ENCODE measurements around the gene HS6ST3. TPM values are rescaled to one million over a fixed set of nuclear protein-coding genes. Genes with fewer than 3 reads are reported as not detected.

HS6ST3 gene
- total RNA-seq, 2 experiments from 2014 or later = not detected

DNA sequence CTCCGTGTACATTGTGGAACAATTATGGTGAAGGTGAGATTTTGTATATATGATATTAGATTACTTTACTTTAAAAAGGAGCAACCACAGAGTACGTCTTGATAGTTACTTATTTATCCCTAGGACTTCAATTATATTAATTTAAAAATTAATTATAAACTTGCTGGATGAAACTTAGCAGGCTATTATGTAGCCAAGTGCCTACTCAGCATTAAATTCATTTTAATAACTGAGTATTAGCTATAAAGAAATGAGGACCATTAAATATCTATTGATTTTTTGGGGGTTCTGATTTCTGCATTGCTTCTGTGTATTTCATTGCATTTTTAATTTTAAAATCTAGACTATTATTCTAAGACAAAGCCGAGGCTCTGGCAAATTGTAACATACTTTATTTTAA, 109.4 kb downstream of the HS6ST3 start:
- H3K4me1 Mint-ChIP-seq (ENCODE audit: low read depth) = no peaks in the 10 kb centered on the region
- no peak overlapping the region for H3K27ac Mint-ChIP-seq
- no peaks in the 10 kb centered on the region for H3K9me3 Mint-ChIP-seq
- ChIA-PET POLR2A (no interaction called here), CTCF (no interaction called here)
- H3K4me3 Mint-ChIP-seq = no peak overlapping the region
- H3K36me3 Mint-ChIP-seq (ENCODE audit: low read depth) = no peaks in the 10 kb centered on the region
- intact Hi-C loops (cut with micrococcal nuclease) = no loop called here
- H3K27me3 Mint-ChIP-seq = no peaks in the 10 kb centered on the region
- DNase-seq (no peak), ATAC-seq (no peak)
- TF ChIP-seq, protein P1, sequence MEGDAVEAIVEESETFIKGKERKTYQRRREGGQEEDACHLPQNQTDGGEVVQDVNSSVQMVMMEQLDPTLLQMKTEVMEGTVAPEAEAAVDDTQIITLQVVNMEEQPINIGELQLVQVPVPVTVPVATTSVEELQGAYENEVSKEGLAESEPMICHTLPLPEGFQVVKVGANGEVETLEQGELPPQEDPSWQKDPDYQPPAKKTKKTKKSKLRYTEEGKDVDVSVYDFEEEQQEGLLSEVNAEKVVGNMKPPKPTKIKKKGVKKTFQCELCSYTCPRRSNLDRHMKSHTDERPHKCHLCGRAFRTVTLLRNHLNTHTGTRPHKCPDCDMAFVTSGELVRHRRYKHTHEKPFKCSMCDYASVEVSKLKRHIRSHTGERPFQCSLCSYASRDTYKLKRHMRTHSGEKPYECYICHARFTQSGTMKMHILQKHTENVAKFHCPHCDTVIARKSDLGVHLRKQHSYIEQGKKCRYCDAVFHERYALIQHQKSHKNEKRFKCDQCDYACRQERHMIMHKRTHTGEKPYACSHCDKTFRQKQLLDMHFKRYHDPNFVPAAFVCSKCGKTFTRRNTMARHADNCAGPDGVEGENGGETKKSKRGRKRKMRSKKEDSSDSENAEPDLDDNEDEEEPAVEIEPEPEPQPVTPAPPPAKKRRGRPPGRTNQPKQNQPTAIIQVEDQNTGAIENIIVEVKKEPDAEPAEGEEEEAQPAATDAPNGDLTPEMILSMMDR (IDR thresholded peaks at IDR 0.05) = no peak

DNA sequence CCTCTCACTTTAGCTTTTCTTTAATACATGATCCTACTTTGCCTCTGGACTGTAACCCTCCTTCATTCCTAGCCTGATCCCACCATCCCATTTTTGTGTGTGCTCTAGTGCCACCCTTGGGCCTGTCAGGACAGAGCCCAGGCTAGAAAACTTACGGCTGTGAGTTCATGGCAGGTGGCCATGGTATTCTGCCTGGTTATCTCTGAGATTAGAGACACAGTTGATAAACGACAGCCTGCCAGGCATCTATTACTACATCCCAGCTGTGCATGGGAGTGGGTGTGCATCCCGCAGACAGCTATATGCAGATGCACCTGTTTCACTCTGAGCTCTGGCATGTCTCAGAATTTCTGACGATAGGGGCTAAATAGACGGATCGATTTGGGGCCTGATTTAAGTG, 110.9 kb downstream of the HS6ST3 start:
- POLR2A ChIA-PET = no interaction called here
- DNase-seq (no peak), ATAC-seq (no peak)
- Mint-ChIP-seq H3K27me3 (no peaks in the 10 kb centered on the region), H3K4me3 (no peak overlapping the region), H3K9me3 (no peaks in the 10 kb centered on the region), H3K36me3 (ENCODE audit: low read depth) (no peaks in the 10 kb centered on the region), H3K4me1 (ENCODE audit: low read depth) (no peaks in the 10 kb centered on the region), H3K27ac (no peak overlapping the region)
- CTCF ChIA-PET = no interaction called here
- intact Hi-C loops (cut with micrococcal nuclease) = no loop called here
- TF ChIP-seq, protein P1 (IDR thresholded peaks at IDR 0.05) = no peak

DNA sequence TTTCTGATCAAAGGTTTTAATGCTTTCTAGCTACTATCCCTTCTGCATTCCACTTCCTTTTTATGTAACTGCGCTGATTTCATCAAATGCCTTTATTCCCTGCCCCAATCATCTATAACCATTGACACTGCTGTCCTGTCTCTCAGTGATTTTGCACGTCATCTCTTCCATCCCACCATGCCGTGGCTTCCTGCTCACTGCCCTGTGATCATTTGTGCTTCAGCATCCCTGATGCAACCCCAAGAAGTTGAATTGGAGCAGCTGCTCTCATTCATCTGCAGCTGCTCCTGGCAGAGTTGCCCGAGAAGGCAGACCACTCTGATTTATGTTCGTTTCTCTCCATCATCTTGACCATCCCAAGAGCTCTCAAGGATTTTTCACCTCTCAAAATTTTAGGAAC, 112.4 kb downstream of the HS6ST3 start:
- Mint-ChIP-seq H3K4me3 (no peak overlapping the region), H3K27ac (no peak overlapping the region), H3K4me1 (ENCODE audit: low read depth) (no peaks in the 10 kb centered on the region), H3K27me3 (no peaks in the 10 kb centered on the region), H3K9me3 (peaks cover 7% of the 10 kb centered on the region), H3K36me3 (ENCODE audit: low read depth) (no peaks in the 10 kb centered on the region)
- ATAC-seq (no peak), DNase-seq (no peak)
- TF ChIP-seq, protein P1 (IDR thresholded peaks at IDR 0.05) = no peak
- CTCF ChIA-PET = no interaction called here
- POLR2A ChIA-PET = no interaction called here
- intact Hi-C loops (cut with micrococcal nuclease) = no loop called here

DNA sequence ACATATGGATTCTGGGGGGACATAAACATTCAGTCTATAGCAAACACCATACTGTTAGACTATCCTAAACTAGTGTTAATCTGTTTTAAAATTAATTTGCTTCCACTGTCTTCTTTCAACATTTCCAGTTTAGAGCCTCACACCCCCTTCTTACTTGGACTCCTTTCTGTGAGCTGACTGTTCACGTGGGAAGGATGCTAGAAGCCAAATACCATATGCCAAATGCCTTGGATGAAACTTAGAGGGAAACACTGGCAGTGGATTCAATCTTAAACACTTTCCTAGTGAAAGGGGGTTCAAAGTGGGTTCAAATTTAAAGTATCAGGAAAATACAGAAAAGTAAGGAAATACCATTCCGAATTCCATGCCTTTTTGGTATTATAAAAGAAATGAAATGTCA, 113.6 kb downstream of the HS6ST3 start:
- no peak overlapping the region for H3K27ac Mint-ChIP-seq
- no peaks in the 10 kb centered on the region for H3K4me1 Mint-ChIP-seq (ENCODE audit: low read depth)
- POLR2A ChIA-PET = no interaction called here
- DNase-seq = no peak
- CTCF ChIA-PET = no interaction called here
- intact Hi-C loops (cut with micrococcal nuclease) = no loop called here
- H3K27me3 Mint-ChIP-seq = no peaks in the 10 kb centered on the region
- no peak overlapping the region for H3K4me3 Mint-ChIP-seq
- no peaks in the 10 kb centered on the region for H3K36me3 Mint-ChIP-seq (ENCODE audit: low read depth)
- peaks cover 7% of the 10 kb centered on the region for H3K9me3 Mint-ChIP-seq
- TF ChIP-seq, protein P1 (IDR thresholded peaks at IDR 0.05) = no peak
- no peak for ATAC-seq

GRCh38 chr13:96214824-96215445, 125.0 kb downstream of the HS6ST3 start:
- Mint-ChIP-seq H3K27me3 (no peaks in the 10 kb centered on the region), H3K4me3 (no peak overlapping the region), H3K9me3 (no peaks in the 10 kb centered on the region), H3K4me1 (ENCODE audit: low read depth) (no peaks in the 10 kb centered on the region), H3K36me3 (ENCODE audit: low read depth) (no peaks in the 10 kb centered on the region), H3K27ac (no peak overlapping the region)
- DNase-seq = no peak
- CTCF ChIA-PET = interaction anchor here (1.2 kb wide), 1 partner anchor 234 kb away, joined by 3 read pairs; no protein-coding TSS in a partner anchor
- TF ChIP-seq, protein P1 (IDR thresholded peaks at IDR 0.05) = no peak
- POLR2A ChIA-PET = no interaction called here
- intact Hi-C loops (cut with micrococcal nuclease) = no loop called here
- ATAC-seq = no peak
